GM21447 (cell line): Measurements from ENCODE around the gene KCNN3.
"Not testable (repeated sequence)": the region's sequence is repeated elsewhere in the genome, so short reads cannot be mapped to it uniquely, and the experiment has no call there.

Experiments used
- ATAC-seq: cut with Tn5 transposase; IDR thresholded peaks from one replicate; pipeline ENCODE4 v1.9.1; 2021; ENCODE audit not compliant: unreplicated experiment

Gene KCNN3

GRCh38 chr1:154712166-154712810 is 157.8 kb downstream of the KCNN3 start:
- ATAC-seq = no peak

- ATAC-seq = no peak
These were observed 158.7 kb downstream of the KCNN3 start for GRCh38 chr1:154711416-154711815.

GRCh38 chr1:154710106-154710505 is 160.0 kb downstream of the KCNN3 start:
- no peak for ATAC-seq

- ATAC-seq = no peak
These were observed 162.1 kb downstream of the KCNN3 start for GRCh38 chr1:154707901-154708463.

- no peak for ATAC-seq
These were observed 163.2 kb downstream of the KCNN3 start for GRCh38 chr1:154706851-154707250.

GRCh38 chr1:154705544-154705943 is 164.5 kb downstream of the KCNN3 start:
- no peak for ATAC-seq

GRCh38 chr1:154703170-154703569 is 166.9 kb downstream of the KCNN3 start:
- ATAC-seq = no peak

- ATAC-seq = no peak
These were observed 171.6 kb downstream of the KCNN3 start for GRCh38 chr1:154698320-154699096.

- ATAC-seq = no peak
These were observed 172.4 kb downstream of the KCNN3 start for GRCh38 chr1:154697710-154698109.

GRCh38 chr1:154696456-154696855 is 173.6 kb downstream of the KCNN3 start:
- ATAC-seq = no peak

GRCh38 chr1:154695985-154696384 is 174.1 kb downstream of the KCNN3 start:
- no peak for ATAC-seq

- ATAC-seq = no peak
These were observed 175.1 kb downstream of the KCNN3 start for GRCh38 chr1:154694995-154695394.

GRCh38 chr1:154689083-154689482 is 181.0 kb downstream of the KCNN3 start:
- no peak for ATAC-seq

- ATAC-seq = no peak
These were observed 183.6 kb downstream of the KCNN3 start for GRCh38 chr1:154686507-154686906.

- no peak for ATAC-seq
These were observed 186.3 kb downstream of the KCNN3 start for GRCh38 chr1:154683820-154684219.

GRCh38 chr1:154682254-154682653 is 187.8 kb downstream of the KCNN3 start:
- ATAC-seq = no peak

- not testable (repeated sequence) for ATAC-seq
These were observed 192.2 kb downstream of the KCNN3 start for GRCh38 chr1:154677844-154678243.

GRCh38 chr1:154676847-154677246 is 193.2 kb downstream of the KCNN3 start:
- ATAC-seq = not testable (repeated sequence)

- not testable (repeated sequence) for ATAC-seq
These were observed 195.6 kb downstream of the KCNN3 start for GRCh38 chr1:154674456-154674855.

GRCh38 chr1:154672245-154672644 is 197.8 kb downstream of the KCNN3 start:
- not testable (repeated sequence) for ATAC-seq

GRCh38 chr1:154671412-154671811 is 198.7 kb downstream of the KCNN3 start:
- not testable (repeated sequence) for ATAC-seq
